Measurements from ENCODE around the gene TBC1D3B. TPM values are rescaled to one million over a fixed set of nuclear protein-coding genes. Genes with fewer than 3 reads are reported as not detected.
"Not testable (repeated sequence)": the region's sequence is repeated elsewhere in the genome, so short reads cannot be mapped to it uniquely, and the experiment has no call there.

Gene TBC1D3B
- total RNA-seq (1.8 and 2.3 TPM in 2 replicates), polyA plus RNA-seq (0.42 and 0.86 TPM in 2 replicates), polyA minus RNA-seq (ENCODE audit: low replicate concordance) (not detected in 2 replicates)
- polyA plus RNA-seq (2012): 1.1 and 1.2 TPM in 2 replicates

- not testable (repeated sequence) for H3K9me3 ChIP-seq (ENCODE audit: control insufficient read depth, insufficient read depth, low read depth, low read length); H3K4me3 ChIP-seq (replicated peaks in 1 of 4; ENCODE audit: control extremely low read depth in 1 of 4, insufficient read depth in 1 of 4, low read depth in 3 of 4, low read length in 4 of 4); H3K9ac ChIP-seq (ENCODE audit: insufficient read depth, low read length); DNase-seq (ENCODE audit: low read depth in 2 of 2); H3K27ac ChIP-seq (ENCODE audit: insufficient read depth, low read length); H3K4me2 ChIP-seq (ENCODE audit: extremely low read depth, insufficient read depth, low read length); H3K4me1 ChIP-seq (ENCODE audit: control insufficient read depth, extremely low read depth, insufficient read depth, low read length); H3K27me3 ChIP-seq (ENCODE audit: control insufficient read depth, insufficient read depth, low read length); H4K20me1 ChIP-seq (ENCODE audit: control insufficient read depth, extremely low read depth, insufficient read depth, low read length); H3K36me3 ChIP-seq (ENCODE audit: control insufficient read depth, insufficient read depth, low read length); H3K79me2 ChIP-seq (ENCODE audit: control insufficient read depth, insufficient read depth, low read length); H2AFZ ChIP-seq (ENCODE audit: low read length)
These were observed at the start of gene TBC1D3B for GRCh38 chr17:36176536-36176935. Gene TBC1D3B (minus strand): TSS chr17:36176636. CDS start chr17:36175050, 1,586 bp downstream.

DNA sequence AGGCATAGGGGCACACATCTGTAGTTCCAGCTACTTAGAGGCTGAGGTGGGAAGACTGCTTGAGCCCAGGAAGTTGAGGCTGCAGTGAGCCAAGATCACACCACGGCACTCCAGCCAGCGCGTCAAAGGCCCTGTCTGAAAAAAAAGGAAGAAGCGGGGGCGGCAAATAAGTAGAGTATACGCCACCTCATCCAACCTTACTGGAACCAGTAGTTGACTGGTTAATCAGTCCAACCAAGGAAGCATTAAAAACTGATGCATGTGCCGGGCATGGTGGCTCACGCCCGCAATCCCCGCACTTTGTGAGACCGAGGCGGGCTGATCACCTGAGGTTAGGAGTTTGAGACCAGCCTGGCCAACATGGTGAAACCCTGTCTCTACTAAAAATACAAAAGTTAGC, 46.5 kb upstream of the TBC1D3B start:
- not testable (repeated sequence) for H2AFZ ChIP-seq (ENCODE audit: low read length); H3K4me2 ChIP-seq (ENCODE audit: extremely low read depth, insufficient read depth, low read length); H3K9ac ChIP-seq (ENCODE audit: insufficient read depth, low read length); H3K27me3 ChIP-seq (ENCODE audit: control insufficient read depth, insufficient read depth, low read length); H4K20me1 ChIP-seq (ENCODE audit: control insufficient read depth, extremely low read depth, insufficient read depth, low read length); H3K79me2 ChIP-seq (ENCODE audit: control insufficient read depth, insufficient read depth, low read length); H3K4me3 ChIP-seq (replicated peaks in 1 of 4; ENCODE audit: control extremely low read depth in 1 of 4, insufficient read depth in 1 of 4, low read depth in 3 of 4, low read length in 4 of 4); H3K9me3 ChIP-seq (ENCODE audit: control insufficient read depth, insufficient read depth, low read depth, low read length); H3K36me3 ChIP-seq (ENCODE audit: control insufficient read depth, insufficient read depth, low read length); DNase-seq (ENCODE audit: low read depth in 2 of 2); H3K27ac ChIP-seq (ENCODE audit: insufficient read depth, low read length); H3K4me1 ChIP-seq (ENCODE audit: control insufficient read depth, extremely low read depth, insufficient read depth, low read length)

DNA sequence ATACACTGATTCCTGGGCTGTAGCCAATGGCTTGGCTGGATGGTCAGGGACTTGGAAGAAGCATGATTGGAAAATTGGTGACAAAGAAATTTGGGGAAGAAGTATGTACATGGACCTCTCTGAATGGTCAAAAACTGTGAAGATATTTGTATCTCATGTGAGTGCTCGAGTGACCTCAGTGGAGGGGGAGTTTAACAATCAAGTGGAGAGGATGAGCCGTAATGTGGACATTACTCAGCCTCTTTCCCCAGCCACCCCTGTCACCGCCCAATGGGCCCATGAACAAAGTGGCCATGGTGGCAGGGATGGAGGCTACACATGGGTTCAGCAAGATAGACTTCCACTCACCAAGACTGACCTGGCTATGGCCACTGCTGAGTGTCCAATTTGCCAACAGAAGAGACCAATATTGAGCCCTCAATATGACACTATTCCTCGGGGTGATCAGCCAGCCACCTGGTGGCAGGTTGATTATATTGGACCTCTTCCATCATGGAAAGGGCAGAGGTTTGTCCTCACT, 45.2 kb upstream of the TBC1D3B start:
- not testable (repeated sequence) for H3K27ac ChIP-seq (ENCODE audit: insufficient read depth, low read length)

DNA sequence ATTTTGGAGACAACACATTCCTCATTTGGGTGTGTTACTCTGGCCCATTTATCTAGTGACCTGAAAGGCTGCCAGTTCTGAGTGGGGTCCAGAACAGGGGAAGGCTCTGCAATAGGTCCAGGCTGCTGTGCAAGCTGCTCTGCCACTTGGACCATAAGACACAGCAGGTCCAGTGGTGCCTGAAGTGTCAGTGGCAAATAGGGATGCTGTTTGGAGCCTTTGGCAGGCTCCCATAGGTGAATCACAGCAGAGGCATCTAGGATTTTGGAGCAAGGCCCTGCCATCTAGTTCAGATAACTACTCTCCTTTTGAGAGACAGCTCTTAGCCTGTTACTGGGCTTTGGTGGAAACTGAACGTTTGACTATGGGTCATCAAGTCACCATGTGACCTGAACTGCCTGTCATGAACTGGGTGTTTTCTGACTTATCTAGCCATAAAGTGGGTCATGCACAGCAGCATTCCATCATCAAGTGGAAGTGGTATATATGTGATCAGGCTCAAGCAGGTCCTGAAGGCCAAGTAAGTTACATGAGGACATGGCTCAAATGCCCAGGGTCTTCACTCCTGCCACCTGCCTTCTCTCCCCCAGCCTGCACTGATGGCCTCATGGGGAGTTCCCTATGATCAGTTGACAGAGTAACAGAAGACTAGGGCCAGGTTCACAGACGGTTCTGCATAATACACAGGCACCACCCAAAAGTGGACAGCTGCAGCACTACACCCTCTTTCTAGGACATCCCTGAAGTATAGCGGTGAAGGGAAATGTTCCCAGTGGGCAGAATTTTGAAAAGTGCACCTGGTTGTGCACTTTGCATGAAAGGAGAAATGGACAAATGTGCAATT, 44.5 kb upstream of the TBC1D3B start:
- H3K79me2 ChIP-seq (ENCODE audit: control insufficient read depth, insufficient read depth, low read length); H3K27ac ChIP-seq (ENCODE audit: insufficient read depth, low read length); H3K36me3 ChIP-seq (ENCODE audit: control insufficient read depth, insufficient read depth, low read length); H3K4me2 ChIP-seq (ENCODE audit: extremely low read depth, insufficient read depth, low read length); H3K27me3 ChIP-seq (ENCODE audit: control insufficient read depth, insufficient read depth, low read length); H3K9me3 ChIP-seq (ENCODE audit: control insufficient read depth, insufficient read depth, low read depth, low read length); H3K4me3 ChIP-seq (replicated peaks in 1 of 4; ENCODE audit: control extremely low read depth in 1 of 4, insufficient read depth in 1 of 4, low read depth in 3 of 4, low read length in 4 of 4); H4K20me1 ChIP-seq (ENCODE audit: control insufficient read depth, extremely low read depth, insufficient read depth, low read length); H3K9ac ChIP-seq (ENCODE audit: insufficient read depth, low read length); H3K4me1 ChIP-seq (ENCODE audit: control insufficient read depth, extremely low read depth, insufficient read depth, low read length); H2AFZ ChIP-seq (ENCODE audit: low read length); DNase-seq (ENCODE audit: low read depth in 2 of 2): not testable (repeated sequence)

More for the DNA sequence above, 45.2 kb upstream of the TBC1D3B start:
- H3K27me3 ChIP-seq (ENCODE audit: control insufficient read depth, insufficient read depth, low read length); H4K20me1 ChIP-seq (ENCODE audit: control insufficient read depth, extremely low read depth, insufficient read depth, low read length); H3K9ac ChIP-seq (ENCODE audit: insufficient read depth, low read length); H3K4me1 ChIP-seq (ENCODE audit: control insufficient read depth, extremely low read depth, insufficient read depth, low read length); H3K4me2 ChIP-seq (ENCODE audit: extremely low read depth, insufficient read depth, low read length); H3K4me3 ChIP-seq (replicated peaks in 1 of 4; ENCODE audit: control extremely low read depth in 1 of 4, insufficient read depth in 1 of 4, low read depth in 3 of 4, low read length in 4 of 4); DNase-seq (ENCODE audit: low read depth in 2 of 2); H3K79me2 ChIP-seq (ENCODE audit: control insufficient read depth, insufficient read depth, low read length); H2AFZ ChIP-seq (ENCODE audit: low read length); H3K36me3 ChIP-seq (ENCODE audit: control insufficient read depth, insufficient read depth, low read length); H3K9me3 ChIP-seq (ENCODE audit: control insufficient read depth, insufficient read depth, low read depth, low read length): not testable (repeated sequence)

DNA sequence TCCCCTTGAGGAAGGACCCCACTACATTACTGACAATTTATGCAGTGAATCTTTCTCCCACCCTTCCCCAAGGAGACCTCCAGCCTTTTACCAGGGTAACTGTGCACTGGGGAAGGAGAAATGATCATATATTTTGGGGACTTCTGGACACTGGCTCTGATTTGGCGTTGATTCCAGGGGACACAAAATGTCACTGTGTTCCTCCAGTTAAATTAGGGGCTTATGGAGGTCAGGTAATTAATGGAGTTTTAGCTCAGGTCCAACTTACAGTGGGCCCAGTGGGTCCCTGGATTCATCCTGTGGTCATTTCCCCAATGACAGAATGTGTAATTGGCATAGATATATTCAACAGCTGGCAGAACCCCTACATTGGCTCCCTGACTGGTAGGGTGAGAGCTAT, 43.1 kb upstream of the TBC1D3B start:
- DNase-seq (ENCODE audit: low read depth in 2 of 2); H3K9me3 ChIP-seq (ENCODE audit: control insufficient read depth, insufficient read depth, low read depth, low read length); H3K27ac ChIP-seq (ENCODE audit: insufficient read depth, low read length); H3K4me2 ChIP-seq (ENCODE audit: extremely low read depth, insufficient read depth, low read length); H3K36me3 ChIP-seq (ENCODE audit: control insufficient read depth, insufficient read depth, low read length); H3K4me1 ChIP-seq (ENCODE audit: control insufficient read depth, extremely low read depth, insufficient read depth, low read length); H3K27me3 ChIP-seq (ENCODE audit: control insufficient read depth, insufficient read depth, low read length); H4K20me1 ChIP-seq (ENCODE audit: control insufficient read depth, extremely low read depth, insufficient read depth, low read length); H3K9ac ChIP-seq (ENCODE audit: insufficient read depth, low read length); H3K4me3 ChIP-seq (replicated peaks in 1 of 4; ENCODE audit: control extremely low read depth in 1 of 4, insufficient read depth in 1 of 4, low read depth in 3 of 4, low read length in 4 of 4); H2AFZ ChIP-seq (ENCODE audit: low read length); H3K79me2 ChIP-seq (ENCODE audit: control insufficient read depth, insufficient read depth, low read length): not testable (repeated sequence)

- not testable (repeated sequence) for H3K27me3 ChIP-seq (ENCODE audit: control insufficient read depth, insufficient read depth, low read length); H3K9me3 ChIP-seq (ENCODE audit: control insufficient read depth, insufficient read depth, low read depth, low read length); H3K4me2 ChIP-seq (ENCODE audit: extremely low read depth, insufficient read depth, low read length); H3K79me2 ChIP-seq (ENCODE audit: control insufficient read depth, insufficient read depth, low read length); H3K27ac ChIP-seq (ENCODE audit: insufficient read depth, low read length); H4K20me1 ChIP-seq (ENCODE audit: control insufficient read depth, extremely low read depth, insufficient read depth, low read length); DNase-seq (ENCODE audit: low read depth in 2 of 2); H3K9ac ChIP-seq (ENCODE audit: insufficient read depth, low read length); H2AFZ ChIP-seq (ENCODE audit: low read length); H3K4me3 ChIP-seq (replicated peaks in 1 of 4; ENCODE audit: control extremely low read depth in 1 of 4, insufficient read depth in 1 of 4, low read depth in 3 of 4, low read length in 4 of 4); H3K4me1 ChIP-seq (ENCODE audit: control insufficient read depth, extremely low read depth, insufficient read depth, low read length); H3K36me3 ChIP-seq (ENCODE audit: control insufficient read depth, insufficient read depth, low read length)
These were observed 39.2 kb upstream of the TBC1D3B start for GRCh38 chr17:36215406-36216308.

Data from fibroblast of lung (primary cell).